ENCODE data around the gene C1QTNF6. TPM values are rescaled to one million over a fixed set of nuclear protein-coding genes. Genes with fewer than 3 reads are reported as not detected.

Gene C1QTNF6
- polyA plus RNA-seq, 1 of the 3 experiments (the other 2 are of a cell fraction): 47.7 TPM

DNA sequence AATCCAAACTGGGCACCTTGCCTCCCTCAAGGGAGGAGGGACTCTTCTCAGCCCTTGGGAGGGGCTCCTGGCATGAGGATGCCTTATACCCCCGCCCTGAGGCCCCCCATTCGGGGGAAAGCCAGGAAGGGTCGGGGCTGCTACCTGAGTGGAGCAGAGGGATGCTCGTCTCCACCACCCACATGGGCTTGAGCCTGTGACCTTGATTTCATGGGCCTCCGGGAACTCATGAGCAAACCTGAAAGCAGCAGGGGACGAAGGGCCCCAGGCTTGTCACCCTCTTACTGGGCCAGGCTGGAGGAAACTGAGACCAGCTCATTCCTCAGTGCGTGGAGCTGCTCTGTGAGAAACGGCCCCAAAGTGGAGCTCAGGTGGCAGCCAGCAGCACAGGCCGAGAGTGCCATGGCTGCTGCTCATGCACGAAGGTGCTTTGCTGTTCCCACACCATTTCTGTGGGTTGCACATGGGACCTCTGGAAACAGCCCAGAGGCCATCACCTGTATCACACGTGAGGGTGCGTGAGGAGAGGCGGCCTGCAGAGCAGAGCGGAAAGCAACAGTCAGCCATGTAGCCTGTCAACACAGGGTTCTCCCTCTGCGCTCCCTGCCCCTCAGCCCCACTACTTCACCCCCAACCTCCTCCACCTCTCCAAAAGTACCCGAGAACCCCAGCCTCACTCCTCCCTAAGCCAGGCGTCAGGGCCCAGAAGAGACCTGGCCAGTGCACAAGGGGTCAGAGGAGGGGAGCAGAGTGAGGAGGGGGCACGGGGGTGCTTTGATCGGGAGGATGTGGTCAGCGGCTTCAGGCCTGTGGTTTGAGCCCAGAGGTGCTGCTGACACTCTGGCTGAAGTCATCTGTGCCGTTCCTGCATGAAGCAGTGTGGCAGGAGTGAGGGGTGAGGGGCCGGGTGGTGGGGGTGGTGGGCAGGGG, 24.2 kb downstream of the C1QTNF6 start:
- ChIA-PET POLR2A (no interaction called here), CTCF (interaction anchor here (8.0 kb wide), 1 partner anchor 35 kb away, joined by 156 read pairs; no protein-coding TSS in a partner anchor)
- no peaks in the 10 kb centered on the region for H3K79me2 ChIP-seq (ENCODE audit: insufficient read depth)
- H3F3A ChIP-seq (replicated peaks; ENCODE audit: insufficient read depth): no peaks in the 10 kb centered on the region
- H4K20me1 ChIP-seq (ENCODE audit: insufficient read depth): no peaks in the 10 kb centered on the region
- no peak overlapping the region for H2AFZ ChIP-seq (ENCODE audit: low read depth)
- no peaks in the 10 kb centered on the region for H3K27me3 ChIP-seq (ENCODE audit: insufficient read depth)
- TF ChIP-seq JUND (IDR thresholded peaks at IDR 0.05): no peak
- no peak for TF ChIP-seq NRF1 (IDR thresholded peaks at IDR 0.05; ENCODE audit: low read depth, low read length)
- no peak for TF ChIP-seq TEAD4 (IDR thresholded peaks at IDR 0.05; ENCODE audit: borderline replicate concordance, insufficient read depth)
- TF ChIP-seq EP300 (IDR thresholded peaks at IDR 0.05; ENCODE audit: borderline replicate concordance in 1 of 2, low read depth in 1 of 2, low read length in 1 of 2): no peak
- TF ChIP-seq TAF1 (IDR thresholded peaks at IDR 0.05; ENCODE audit: borderline replicate concordance, low read depth, low read length): no peak
- TF ChIP-seq, protein P1, sequence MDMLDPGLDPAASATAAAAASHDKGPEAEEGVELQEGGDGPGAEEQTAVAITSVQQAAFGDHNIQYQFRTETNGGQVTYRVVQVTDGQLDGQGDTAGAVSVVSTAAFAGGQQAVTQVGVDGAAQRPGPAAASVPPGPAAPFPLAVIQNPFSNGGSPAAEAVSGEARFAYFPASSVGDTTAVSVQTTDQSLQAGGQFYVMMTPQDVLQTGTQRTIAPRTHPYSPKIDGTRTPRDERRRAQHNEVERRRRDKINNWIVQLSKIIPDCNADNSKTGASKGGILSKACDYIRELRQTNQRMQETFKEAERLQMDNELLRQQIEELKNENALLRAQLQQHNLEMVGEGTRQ (IDR thresholded peaks at IDR 0.05; ENCODE audit: borderline replicate concordance, low read depth, low read length): no peak
- no peak for TF ChIP-seq FOSL2 (IDR thresholded peaks at IDR 0.05; ENCODE audit: borderline replicate concordance, low read depth)
- no peak for TF ChIP-seq RFX5 (IDR thresholded peaks at IDR 0.05; ENCODE audit: low read length)
- no peak for TF ChIP-seq USF1 (IDR thresholded peaks at IDR 0.05; ENCODE audit: borderline replicate concordance, low read depth)
- TF ChIP-seq IRF3 (IDR thresholded peaks at IDR 0.05; ENCODE audit: low read depth, low read length): no peak
- TF ChIP-seq TCF12 (IDR thresholded peaks at IDR 0.05): no peak
- TF ChIP-seq, protein P2, sequence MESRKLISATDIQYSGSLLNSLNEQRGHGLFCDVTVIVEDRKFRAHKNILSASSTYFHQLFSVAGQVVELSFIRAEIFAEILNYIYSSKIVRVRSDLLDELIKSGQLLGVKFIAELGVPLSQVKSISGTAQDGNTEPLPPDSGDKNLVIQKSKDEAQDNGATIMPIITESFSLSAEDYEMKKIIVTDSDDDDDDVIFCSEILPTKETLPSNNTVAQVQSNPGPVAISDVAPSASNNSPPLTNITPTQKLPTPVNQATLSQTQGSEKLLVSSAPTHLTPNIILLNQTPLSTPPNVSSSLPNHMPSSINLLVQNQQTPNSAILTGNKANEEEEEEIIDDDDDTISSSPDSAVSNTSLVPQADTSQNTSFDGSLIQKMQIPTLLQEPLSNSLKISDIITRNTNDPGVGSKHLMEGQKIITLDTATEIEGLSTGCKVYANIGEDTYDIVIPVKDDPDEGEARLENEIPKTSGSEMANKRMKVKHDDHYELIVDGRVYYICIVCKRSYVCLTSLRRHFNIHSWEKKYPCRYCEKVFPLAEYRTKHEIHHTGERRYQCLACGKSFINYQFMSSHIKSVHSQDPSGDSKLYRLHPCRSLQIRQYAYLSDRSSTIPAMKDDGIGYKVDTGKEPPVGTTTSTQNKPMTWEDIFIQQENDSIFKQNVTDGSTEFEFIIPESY (IDR thresholded peaks at IDR 0.05; ENCODE audit: borderline replicate concordance, low read depth): no peak
- no peaks in the 10 kb centered on the region for H3K36me3 ChIP-seq (replicated peaks in 1 of 2; ENCODE audit: control insufficient read depth in 1 of 2, insufficient read depth in 2 of 2, low read length in 1 of 2)
- H3K9me3 ChIP-seq: no peaks in the 10 kb centered on the region
- DNase-seq: no peak
- no peak overlapping the region for H3K27ac ChIP-seq (ENCODE audit: low read depth in 2 of 2, low read length in 1 of 2)
- WGBS (ENCODE audit: low lambda C conversion rate): 85% methylated on average over 17 of the region's 22 CpGs
- no peak overlapping the region for H3K9ac ChIP-seq
- H3K4me3 ChIP-seq (ENCODE audit: low read depth in 2 of 2, low read length in 1 of 2): no peak overlapping the region
- H3K9me2 ChIP-seq: no peaks in the 10 kb centered on the region
- H3K4me2 ChIP-seq: no peak overlapping the region
- H3K4me1 ChIP-seq (ENCODE audit: control insufficient read depth in 1 of 2, insufficient read depth in 2 of 2, low read depth in 1 of 2, low read length in 1 of 2): peaks cover 0 to 17% of the 10 kb centered on the region in 2 experiments; a peak in 1 of 4 replicates
